Measurements from ENCODE around the gene PAPOLB. TPM values are rescaled to one million over a fixed set of nuclear protein-coding genes. Genes with fewer than 3 reads are reported as not detected.

PAPOLB gene
- polyA plus RNA-seq, 1 donor: 0.03 TPM

GRCh38 chr7:4878336-4879335 is 16.8 kb upstream of the PAPOLB start:
- Histone ChIP-seq H3K4me1 (ENCODE audit: control insufficient read depth, insufficient read depth, low read length) (no peaks in the 10 kb centered on the region), H3K36me3 (ENCODE audit: control insufficient read depth, insufficient read depth, low read length) (no peaks in the 10 kb centered on the region), H3K4me3 (ENCODE audit: low read length) (no peak overlapping the region), H3K9me3 (ENCODE audit: control insufficient read depth, low read depth, low read length) (peaks cover 1% of the 10 kb centered on the region), H3K27me3 (ENCODE audit: control insufficient read depth, insufficient read depth, low read length) (peaks cover 14% of the 10 kb centered on the region), H3K27ac (ENCODE audit: low read length) (no peak overlapping the region)
- no peak for DNase-seq
- no CpG with 5 or more reads among the region's 45 CpGs for WGBS (ENCODE audit: insufficient coverage, low lambda C conversion rate)

- no peaks in the 10 kb centered on the region for H3K36me3 ChIP-seq (ENCODE audit: control insufficient read depth, insufficient read depth, low read length)
- peaks cover 2% of the 10 kb centered on the region for H3K27me3 ChIP-seq (ENCODE audit: control insufficient read depth, insufficient read depth, low read length)
- no CpG with 5 or more reads among the region's 18 CpGs for WGBS (ENCODE audit: insufficient coverage, low lambda C conversion rate)
- no peak for DNase-seq
- no peaks in the 10 kb centered on the region for H3K4me1 ChIP-seq (ENCODE audit: control insufficient read depth, insufficient read depth, low read length)
- no peaks in the 10 kb centered on the region for H3K9me3 ChIP-seq (ENCODE audit: control insufficient read depth, low read depth, low read length)
- H3K4me3 ChIP-seq (ENCODE audit: low read length): no peak overlapping the region
- H3K27ac ChIP-seq (ENCODE audit: low read length): no peak overlapping the region
These were observed 14.8 kb upstream of the PAPOLB start for GRCh38 chr7:4876586-4876985.

GRCh38 chr7:4875391-4875790 is 13.6 kb upstream of the PAPOLB start:
- no peak overlapping the region for H3K4me3 ChIP-seq (ENCODE audit: low read length)

GRCh38 chr7:4873071-4873944 is 11.5 kb upstream of the PAPOLB start:
- no peak for DNase-seq
- WGBS (ENCODE audit: insufficient coverage, low lambda C conversion rate): no CpG with 5 or more reads among the region's 31 CpGs
- peaks cover 3% of the 10 kb centered on the region for H3K27me3 ChIP-seq (ENCODE audit: control insufficient read depth, insufficient read depth, low read length)
- H3K27ac ChIP-seq (ENCODE audit: low read length): no peak overlapping the region
- H3K9me3 ChIP-seq (ENCODE audit: control insufficient read depth, low read depth, low read length): no peaks in the 10 kb centered on the region
- no peaks in the 10 kb centered on the region for H3K36me3 ChIP-seq (ENCODE audit: control insufficient read depth, insufficient read depth, low read length)
- H3K4me1 ChIP-seq (ENCODE audit: control insufficient read depth, insufficient read depth, low read length): no peaks in the 10 kb centered on the region
- H3K4me3 ChIP-seq (ENCODE audit: low read length): no peak overlapping the region

More at GRCh38 chr7:4875391-4875790, 13.6 kb upstream of the PAPOLB start:
- DNase-seq: no peak
- WGBS (ENCODE audit: insufficient coverage, low lambda C conversion rate): no CpG with 5 or more reads among the region's 15 CpGs
- Histone ChIP-seq H3K9me3 (ENCODE audit: control insufficient read depth, low read depth, low read length) (no peaks in the 10 kb centered on the region), H3K27me3 (ENCODE audit: control insufficient read depth, insufficient read depth, low read length) (peaks cover 5% of the 10 kb centered on the region), H3K27ac (ENCODE audit: low read length) (no peak overlapping the region), H3K4me1 (ENCODE audit: control insufficient read depth, insufficient read depth, low read length) (no peaks in the 10 kb centered on the region), H3K36me3 (ENCODE audit: control insufficient read depth, insufficient read depth, low read length) (no peaks in the 10 kb centered on the region)

GRCh38 chr7:4871930-4872675 is 10.3 kb upstream of the PAPOLB start:
- H3K9me3 ChIP-seq (ENCODE audit: control insufficient read depth, low read depth, low read length): no peaks in the 10 kb centered on the region
- H3K4me1 ChIP-seq (ENCODE audit: control insufficient read depth, insufficient read depth, low read length): no peaks in the 10 kb centered on the region
- H3K27me3 ChIP-seq (ENCODE audit: control insufficient read depth, insufficient read depth, low read length): peaks cover 3% of the 10 kb centered on the region
- H3K4me3 ChIP-seq (ENCODE audit: low read length): no peak overlapping the region
- no CpG with 5 or more reads among the region's 19 CpGs for WGBS (ENCODE audit: insufficient coverage, low lambda C conversion rate)
- H3K36me3 ChIP-seq (ENCODE audit: control insufficient read depth, insufficient read depth, low read length): no peaks in the 10 kb centered on the region
- no peak for DNase-seq
- no peak overlapping the region for H3K27ac ChIP-seq (ENCODE audit: low read length)

- Histone ChIP-seq H3K36me3 (ENCODE audit: control insufficient read depth, insufficient read depth, low read length) (no peaks in the 10 kb centered on the region), H3K9me3 (ENCODE audit: control insufficient read depth, low read depth, low read length) (no peaks in the 10 kb centered on the region), H3K27me3 (ENCODE audit: control insufficient read depth, insufficient read depth, low read length) (peaks cover 3% of the 10 kb centered on the region), H3K27ac (ENCODE audit: low read length) (no peak overlapping the region), H3K4me3 (ENCODE audit: low read length) (no peak overlapping the region), H3K4me1 (ENCODE audit: control insufficient read depth, insufficient read depth, low read length) (no peaks in the 10 kb centered on the region)
- WGBS (ENCODE audit: insufficient coverage, low lambda C conversion rate): no CpG with 5 or more reads among the region's 23 CpGs
- no peak for DNase-seq
These were observed 9.3 kb upstream of the PAPOLB start for GRCh38 chr7:4871056-4871680.

- Histone ChIP-seq H3K27me3 (ENCODE audit: control insufficient read depth, insufficient read depth, low read length) (peaks cover 6% of the 10 kb centered on the region), H3K27ac (ENCODE audit: low read length) (no peak overlapping the region), H3K36me3 (ENCODE audit: control insufficient read depth, insufficient read depth, low read length) (no peaks in the 10 kb centered on the region), H3K4me3 (ENCODE audit: low read length) (no peak overlapping the region), H3K4me1 (ENCODE audit: control insufficient read depth, insufficient read depth, low read length) (no peaks in the 10 kb centered on the region), H3K9me3 (ENCODE audit: control insufficient read depth, low read depth, low read length) (no peaks in the 10 kb centered on the region)
- DNase-seq: no peak
- 100% methylated on average over 2 of the region's 5 CpGs for WGBS (ENCODE audit: insufficient coverage, low lambda C conversion rate)
These were observed 6.7 kb upstream of the PAPOLB start for GRCh38 chr7:4868493-4868892.

GRCh38 chr7:4866528-4867496 is 5.0 kb upstream of the PAPOLB start:
- H3K9me3 ChIP-seq (ENCODE audit: control insufficient read depth, low read depth, low read length): peaks cover 4% of the 10 kb centered on the region
- H3K4me3 ChIP-seq (ENCODE audit: low read length): no peak overlapping the region
- WGBS (ENCODE audit: insufficient coverage, low lambda C conversion rate): no CpG with 5 or more reads among the region's 9 CpGs
- no peaks in the 10 kb centered on the region for H3K36me3 ChIP-seq (ENCODE audit: control insufficient read depth, insufficient read depth, low read length)
- DNase-seq: no peak
- no peaks in the 10 kb centered on the region for H3K4me1 ChIP-seq (ENCODE audit: control insufficient read depth, insufficient read depth, low read length)
- peaks cover 13% of the 10 kb centered on the region for H3K27me3 ChIP-seq (ENCODE audit: control insufficient read depth, insufficient read depth, low read length)
- H3K27ac ChIP-seq (ENCODE audit: low read length): no peak overlapping the region

GRCh38 chr7:4862156-4862555 is 326 bp upstream of the PAPOLB start:
- peaks cover 28% of the 10 kb centered on the region for H3K27me3 ChIP-seq (ENCODE audit: control insufficient read depth, insufficient read depth, low read length)
- H3K4me1 ChIP-seq (ENCODE audit: control insufficient read depth, insufficient read depth, low read length): no peaks in the 10 kb centered on the region
- WGBS (ENCODE audit: insufficient coverage, low lambda C conversion rate): 95% methylated on average over 4 of the region's 14 CpGs
- no peak overlapping the region for H3K4me3 ChIP-seq (ENCODE audit: low read length)
- DNase-seq: no peak
- peaks cover 8% of the 10 kb centered on the region for H3K9me3 ChIP-seq (ENCODE audit: control insufficient read depth, low read depth, low read length)
- no peak overlapping the region for H3K27ac ChIP-seq (ENCODE audit: low read length)
- no peaks in the 10 kb centered on the region for H3K36me3 ChIP-seq (ENCODE audit: control insufficient read depth, insufficient read depth, low read length)

Measured in large intestine (tissue), 3 donors.